K562 (cell line): ENCODE measurements around the gene DCUN1D1. TPM values are rescaled to one million over a fixed set of nuclear protein-coding genes. Genes with fewer than 3 reads are reported as not detected.

Experiments
- ARID2 ChIP-seq: fragments of 450-650 bp; IDR thresholded peaks from 2 replicates; pipeline ENCODE4 v1.6.1; 2017; ENCODE audit warnings: antibody characterized with exemption, mild to moderate bottlenecking
- HMGN3 ChIP-seq: IDR thresholded peaks from 2 replicates; pipeline ENCODE4 v1.6.1; 2011; ENCODE audit warnings: borderline replicate concordance, low read depth, mild to moderate bottlenecking, mixed read lengths, low read length; ENCODE audit not compliant: insufficient read length; ENCODE audit errors: extremely low read depth
- ILK ChIP-seq: fragments of 450-650 bp; IDR thresholded peaks from 2 replicates; pipeline ENCODE4 v1.6.1; 2016; ENCODE audit warnings: missing genetic modification characterization, low read depth, mild to moderate bottlenecking, missing compliant biosample characterization, moderate library complexity, borderline replicate concordance
- KLF6 ChIP-seq: fragments of 250-450 bp; sonication (Bioruptor Pico); IDR thresholded peaks from 2 replicates; pipeline ENCODE4 v1.4.0; 2020; ENCODE audit warnings: mild to moderate bottlenecking, moderate library complexity, borderline replicate concordance
- LCOR ChIP-seq: sonication (generic); formaldehyde crosslinking; IDR thresholded peaks from 2 replicates; pipeline ENCODE4 v1.8.0; 2022; ENCODE audit warnings: mild to moderate bottlenecking, missing genetic modification reagents
- MAFF ChIP-seq: IDR thresholded peaks from 2 replicates; pipeline ENCODE4 v1.6.1; 2012; ENCODE audit warnings: low read length, improper control_type of control experiment
- NRF1 ChIP-seq, 2 experiments: fragments of 450-650 bp; IDR thresholded peaks in 1 of 2; conservative IDR thresholded peaks in 1 of 2; 2 replicates each; pipeline ENCODE4 v1.6.1; 2014; ENCODE audit warnings: mild to moderate bottlenecking in 2 of 2
- POLR3G ChIP-seq: IDR thresholded peaks from 2 replicates; pipeline ENCODE4 v1.6.1; 2011; ENCODE audit not compliant: insufficient read length, insufficient replicate concordance; ENCODE audit errors: extremely low read depth
- RBM14 ChIP-seq: fragments of 200-400 bp; formaldehyde crosslinking; IDR thresholded peaks from 2 replicates; pipeline ENCODE4 v1.6.1; 2018; ENCODE audit warnings: low read depth, mild to moderate bottlenecking, low read length, moderate library complexity, borderline replicate concordance; ENCODE audit not compliant: insufficient read depth
- RREB1 ChIP-seq: fragments of 250-450 bp; sonication (Bioruptor Pico); IDR thresholded peaks from 2 replicates; pipeline ENCODE4 v1.4.0; 2020
- SMARCC2 ChIP-seq: fragments of 450-650 bp; IDR thresholded peaks from 2 replicates; pipeline ENCODE4 v1.6.1; 2017; ENCODE audit warnings: antibody characterized with exemption, moderate library complexity, mild to moderate bottlenecking, low read depth
- TAF15 ChIP-seq: fragments of 200-400 bp; formaldehyde crosslinking; IDR thresholded peaks from 2 replicates; pipeline ENCODE4 v1.6.1; 2017; ENCODE audit warnings: mild to moderate bottlenecking, low read depth, low read length, moderate library complexity
- ZBTB8A ChIP-seq: fragments of 450-650 bp; IDR thresholded peaks from 2 replicates; pipeline ENCODE4 v1.6.1; 2018; ENCODE audit warnings: mild to moderate bottlenecking, moderate library complexity; ENCODE audit not compliant: partially characterized antibody
- ZFP1 ChIP-seq: fragments of 450-650 bp; formaldehyde crosslinking; IDR thresholded peaks from 2 replicates; pipeline ENCODE4 v1.4.0; 2020; ENCODE audit warnings: mild to moderate bottlenecking, mixed read lengths
- ZKSCAN1 ChIP-seq: fragments of 150-350 bp; IDR thresholded peaks from 2 replicates; pipeline ENCODE4 v1.6.1; 2016; ENCODE audit warnings: low read depth, low read length
- ZNF253 ChIP-seq: fragments of 250-450 bp; sonication (Bioruptor Pico); conservative IDR thresholded peaks from 2 replicates; pipeline ENCODE4 v1.6.1; 2021; ENCODE audit warnings: mild to moderate bottlenecking
- ZNF280A ChIP-seq: fragments of 450-650 bp; IDR thresholded peaks from 2 replicates; pipeline ENCODE4 v1.6.1; 2018; ENCODE audit warnings: mild to moderate bottlenecking, low read depth; ENCODE audit not compliant: partially characterized antibody
- polyA plus RNA-seq, 8 experiments: library from polyadenylated mRNA; depleted of rRNA in 4 of 8; stranded (reverse) in 5 of 8; unstranded in 3 of 8; fragments of >200 nt; fragmentation: Nextera tagmentation in 2 of 8; fragmentation: Illumina TruSeq in 1 of 8; extraction: Ambion mirVana in 2 of 8; extraction: Trizol in 1 of 8; gene quantifications; 2 replicates each; pipeline versions ENCODE4 v1.2.1 to v1.2.3, GENCODE V29; 2011 to 2014; ENCODE audit warnings: inconsistent platforms in 1 of 8, missing spikeins in 1 of 8
- total RNA-seq, 7 experiments: library from RNA; depleted of rRNA in 6 of 7; stranded (reverse); fragments of >200 nt in 6 of 7; fragmentation: Illumina TruSeq in 2 of 7; extraction: Trizol in 2 of 7; gene quantifications; 2 replicates each; pipeline versions ENCODE4 v1.2.1 to v1.2.3, GENCODE V29; 2011 to 2021; ENCODE audit warnings: low replicate concordance in 1 of 7
- TF ChIP-seq, protein P1 (sequence below): fragments of 450-650 bp; IDR thresholded peaks from 2 replicates; pipeline ENCODE4 v1.6.1; 2016

Gene DCUN1D1
- total and polyA plus RNA-seq, 9 of the 15 experiments (the other 6 are each of a cell fraction or from before 2014, with no cell fraction given), result 11.4 to 46.8 (median 28.2) TPM

DNA sequence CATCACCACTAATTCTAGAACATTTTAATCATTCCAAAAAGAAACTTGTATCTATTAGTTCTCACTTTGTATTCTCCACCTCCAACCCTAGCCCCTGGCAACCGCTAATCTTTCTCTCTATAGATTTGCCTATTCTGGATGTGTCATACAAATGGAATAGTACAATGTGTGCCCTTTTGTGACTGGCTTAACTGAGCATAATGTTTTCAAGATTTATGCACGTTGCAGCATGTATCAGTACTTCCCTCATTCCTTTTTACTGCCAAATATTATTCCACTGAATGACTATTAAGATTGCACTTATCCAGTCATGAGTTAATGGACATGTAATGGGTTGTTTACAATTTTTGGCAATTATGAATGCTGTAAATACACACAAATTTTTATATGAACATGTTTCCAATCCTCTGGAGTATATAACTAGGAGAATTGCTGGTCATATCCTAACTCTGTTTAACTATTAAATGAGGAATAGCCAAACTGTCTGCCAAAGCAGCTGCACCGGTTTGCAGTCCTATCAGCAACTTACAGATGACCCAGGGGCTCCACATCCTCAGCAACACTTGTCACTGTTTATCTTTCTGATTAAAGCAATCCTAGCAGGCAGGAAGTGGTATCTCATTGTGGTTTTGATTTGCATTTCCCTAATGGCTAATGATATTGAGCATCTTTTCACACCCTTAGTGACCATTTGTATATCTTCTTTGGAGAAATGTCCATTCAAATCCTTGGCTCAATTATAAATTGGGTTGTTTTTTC lies 42.9 kb downstream of the DCUN1D1 start (continued):
- no peak for TF ChIP-seq ZNF280A
- TF ChIP-seq ILK (tag), result no peak
- no peak for TF ChIP-seq RBM14
- no peak for TF ChIP-seq ZNF253 (CRISPR knock-in tag)
- peak; percentile 75 for TF ChIP-seq SMARCC2
- TF ChIP-seq LCOR (CRISPR knock-in tag), result peak; percentile 53; the same call in 1 of the 2 replicates
- TF ChIP-seq ZBTB8A, result no peak
- no peak for TF ChIP-seq TAF15
- TF ChIP-seq NRF1 (conservative IDR thresholded peaks at IDR 0.05 in 1 of 2, IDR thresholded peaks at IDR 0.05 in 1 of 2), result no peak
- TF ChIP-seq, protein P1, sequence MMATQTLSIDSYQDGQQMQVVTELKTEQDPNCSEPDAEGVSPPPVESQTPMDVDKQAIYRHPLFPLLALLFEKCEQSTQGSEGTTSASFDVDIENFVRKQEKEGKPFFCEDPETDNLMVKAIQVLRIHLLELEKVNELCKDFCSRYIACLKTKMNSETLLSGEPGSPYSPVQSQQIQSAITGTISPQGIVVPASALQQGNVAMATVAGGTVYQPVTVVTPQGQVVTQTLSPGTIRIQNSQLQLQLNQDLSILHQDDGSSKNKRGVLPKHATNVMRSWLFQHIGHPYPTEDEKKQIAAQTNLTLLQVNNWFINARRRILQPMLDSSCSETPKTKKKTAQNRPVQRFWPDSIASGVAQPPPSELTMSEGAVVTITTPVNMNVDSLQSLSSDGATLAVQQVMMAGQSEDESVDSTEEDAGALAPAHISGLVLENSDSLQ, result 0 out of 2 replicates have a peak, but pooled peaks have one; percentile 32
- TF ChIP-seq ARID2, result no peak
- TF ChIP-seq RREB1 (CRISPR knock-in tag), result 0 out of 2 replicates have a peak, but pooled peaks have one; percentile 27
- 0 out of 2 replicates have a peak, but pooled peaks have one; percentile 17 for TF ChIP-seq KLF6 (CRISPR knock-in tag)
- no peak for TF ChIP-seq ZKSCAN1
- TF ChIP-seq POLR3G, result no peak
- TF ChIP-seq MAFF, result 0 out of 2 replicates have a peak, but pooled peaks have one; percentile 11
- no peak for TF ChIP-seq ZFP1 (CRISPR knock-in tag)
- peak; percentile 67 for TF ChIP-seq HMGN3
